Stimulated activated effector memory CD8-positive, alpha-beta T cell treated with anti-CD3 and anti-CD28 coated beads, Interleukin-12 subunit alpha, Interleukin-12 subunit beta, amount 100 ng/mL, for 72 hours (primary cell): Measurements from ENCODE around the gene OMD.
"Not testable (repeated sequence)": the region's sequence is repeated elsewhere in the genome, so short reads cannot be mapped to it uniquely, and the experiment has no call there.

ENCODE experiments used
- ATAC-seq: fragments of 150-1000 bp; cut with Tn5 transposase; 2 replicates; pipeline ENCODE4 v1.10.0; 2021
- DNase-seq, 2 donors: peaks; one replicate each; pipeline ENCODE4 v3.0.0; 2021 to 2022; ENCODE audit warnings: low spot score in 2 of 2
- H3K27ac Mint-ChIP-seq: one replicate; pipeline ENCODE4 v1.8.0; 2022; ENCODE audit warnings: mild to moderate bottlenecking, mixed read lengths
- H3K36me3 Mint-ChIP-seq: one replicate; pipeline ENCODE4 v1.8.0; 2022; ENCODE audit warnings: mild to moderate bottlenecking, mixed read lengths
- H3K4me1 Mint-ChIP-seq: one replicate; pipeline ENCODE4 v1.8.0; 2022; ENCODE audit warnings: mixed read lengths
- H3K4me3 Mint-ChIP-seq: one replicate; pipeline ENCODE4 v1.8.0; 2022; ENCODE audit warnings: mild to moderate bottlenecking, mixed read lengths
- H3K9me3 Mint-ChIP-seq: one replicate; pipeline ENCODE4 v1.8.0; 2022; ENCODE audit warnings: mixed read lengths

The OMD gene

DNA sequence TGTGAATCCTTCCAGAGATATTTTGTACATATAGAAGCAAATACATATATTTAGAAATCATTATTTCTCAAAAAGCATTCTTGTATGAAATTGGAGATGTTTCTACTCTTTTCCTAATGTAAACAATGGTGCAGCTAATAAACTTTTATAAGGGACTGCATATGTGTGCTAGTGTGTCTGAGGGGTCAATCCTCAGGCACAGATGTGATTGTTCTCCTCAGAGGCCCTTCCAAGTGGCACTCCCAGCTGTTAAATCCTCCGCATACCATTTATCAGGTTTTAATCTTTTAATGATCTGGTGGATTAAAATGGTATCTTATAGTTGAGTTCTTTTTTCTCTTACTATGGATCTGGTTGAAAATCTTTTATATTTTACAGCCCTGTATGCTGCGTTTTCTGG lies 5.6 kb upstream of the OMD start:
- no peak for ATAC-seq
- Mint-ChIP-seq H3K4me1 (no peaks in the 10 kb centered on the region), H3K9me3 (no peaks in the 10 kb centered on the region), H3K36me3 (peaks cover 11% of the 10 kb centered on the region), H3K27ac (no peak overlapping the region), H3K4me3 (no peak overlapping the region)
- no peak for DNase-seq

DNA sequence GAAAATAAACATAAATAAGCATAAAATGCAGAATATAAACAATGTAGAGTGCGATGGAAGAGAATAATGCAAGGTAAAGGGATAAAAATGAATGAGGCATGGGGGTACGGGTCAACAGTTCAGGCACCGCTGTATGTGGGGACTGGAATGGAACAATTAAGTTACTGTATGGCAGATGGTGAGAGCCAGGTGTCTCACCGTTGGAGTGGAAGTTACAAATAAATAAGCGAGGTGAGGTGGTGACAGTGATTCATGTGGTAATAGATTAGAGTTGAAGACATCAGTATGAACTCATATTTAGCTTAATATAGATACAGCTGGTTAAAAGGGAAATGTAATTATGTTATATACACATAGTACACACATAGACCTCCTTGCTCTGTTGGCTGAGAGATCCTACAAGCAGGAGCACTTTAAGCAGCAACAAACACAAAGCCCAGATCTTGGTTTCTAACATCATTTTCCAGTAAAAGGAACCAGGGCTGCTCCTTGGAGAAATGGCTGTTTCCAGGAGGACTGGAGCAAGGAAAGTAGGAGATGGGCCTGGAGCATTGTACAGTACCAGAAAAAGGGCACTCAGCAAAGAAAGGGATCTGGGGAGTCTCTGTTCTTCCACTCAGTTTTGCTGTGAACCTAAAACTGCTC lies 2.4 kb upstream of the OMD start:
- Mint-ChIP-seq H3K9me3 (no peaks in the 10 kb centered on the region), H3K4me3 (no peak overlapping the region), H3K27ac (no peak overlapping the region), H3K36me3 (no peaks in the 10 kb centered on the region), H3K4me1 (no peaks in the 10 kb centered on the region)
- DNase-seq (no peak), ATAC-seq (no peak)

DNA sequence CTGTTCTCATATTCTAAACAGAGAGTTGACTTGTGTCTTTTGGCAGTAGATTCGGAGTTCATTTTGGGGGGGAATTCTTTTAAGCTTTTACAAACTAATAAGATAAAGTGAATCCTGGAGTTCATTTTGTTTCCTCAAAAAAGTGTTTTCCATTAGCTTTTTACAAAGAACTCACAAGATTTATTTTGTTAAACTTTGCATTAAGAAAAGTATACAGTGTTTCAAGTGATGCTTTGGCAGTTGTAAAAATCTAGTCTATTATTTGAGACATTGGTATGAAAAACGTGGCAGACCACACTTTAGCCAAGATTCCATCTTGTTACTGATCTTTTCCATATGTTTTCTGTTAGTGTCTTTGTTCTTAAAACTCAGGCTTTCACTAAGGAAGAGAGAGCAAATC lies 1.2 kb upstream of the OMD start:
- DNase-seq (no peak), ATAC-seq (no peak)
- Mint-ChIP-seq H3K36me3 (no peaks in the 10 kb centered on the region), H3K4me3 (no peak overlapping the region), H3K9me3 (no peaks in the 10 kb centered on the region), H3K4me1 (no peaks in the 10 kb centered on the region), H3K27ac (no peak overlapping the region)

DNA sequence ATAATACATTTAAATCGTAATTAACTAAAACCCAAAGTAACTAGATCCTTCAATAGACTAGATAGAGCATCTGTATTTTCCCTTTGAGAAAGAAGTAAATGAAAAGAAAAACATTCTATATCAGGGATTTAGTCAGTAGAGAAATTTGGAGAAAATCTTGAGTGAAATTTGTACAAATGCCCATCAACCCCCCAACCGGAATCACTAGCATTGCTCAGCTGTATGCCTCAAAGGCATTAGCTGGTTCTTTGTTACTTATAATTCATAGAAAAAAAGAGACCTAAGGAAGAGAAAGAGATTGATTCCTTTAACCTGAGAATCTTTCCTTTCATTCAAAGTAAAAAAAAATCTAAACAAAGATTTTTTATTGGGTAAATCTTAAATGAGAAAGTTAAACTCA lies 659 bp downstream of the OMD start:
- H3K27ac Mint-ChIP-seq = no peak overlapping the region
- no peak for ATAC-seq
- DNase-seq = no peak
- H3K4me1 Mint-ChIP-seq = no peaks in the 10 kb centered on the region
- H3K9me3 Mint-ChIP-seq = no peaks in the 10 kb centered on the region
- no peak overlapping the region for H3K4me3 Mint-ChIP-seq
- H3K36me3 Mint-ChIP-seq = no peaks in the 10 kb centered on the region

DNA sequence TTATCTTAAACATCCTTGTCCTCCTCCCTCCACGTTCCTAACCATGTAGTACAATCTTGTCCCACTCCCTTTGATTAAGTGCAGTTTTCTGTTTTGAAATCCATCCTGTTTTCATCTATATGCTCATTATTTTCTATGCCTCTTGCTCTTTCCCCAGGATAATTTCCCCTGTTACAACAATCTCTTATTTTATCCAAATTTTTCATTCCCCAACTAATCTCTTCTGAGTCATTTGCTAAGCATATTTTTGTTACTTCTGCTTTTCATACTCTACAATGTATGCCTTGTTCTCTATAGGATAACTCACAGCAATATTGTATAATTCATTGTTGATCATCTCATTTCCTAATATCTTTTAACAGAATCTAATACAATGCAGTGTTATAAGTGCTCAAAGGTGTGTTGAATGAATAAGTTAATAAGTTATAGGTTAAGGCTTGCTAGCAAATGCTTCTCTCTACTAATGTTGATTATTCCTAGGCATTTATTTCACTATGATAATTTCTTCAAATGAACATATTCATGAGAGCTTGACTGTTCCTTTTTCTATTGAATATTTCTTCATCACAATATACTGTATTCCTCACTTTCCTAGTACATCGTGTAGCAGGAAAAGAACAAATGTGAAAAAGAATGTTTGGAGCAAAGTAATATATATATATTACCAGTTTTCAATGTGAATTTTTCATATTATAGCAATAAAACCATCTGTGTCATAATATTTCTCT lies 1.5 kb downstream of the OMD start:
- ATAC-seq = no peak
- Mint-ChIP-seq H3K4me1 (no peaks in the 10 kb centered on the region), H3K36me3 (no peaks in the 10 kb centered on the region), H3K4me3 (no peak overlapping the region), H3K27ac (no peak overlapping the region), H3K9me3 (no peaks in the 10 kb centered on the region)
- no peak for DNase-seq

DNA sequence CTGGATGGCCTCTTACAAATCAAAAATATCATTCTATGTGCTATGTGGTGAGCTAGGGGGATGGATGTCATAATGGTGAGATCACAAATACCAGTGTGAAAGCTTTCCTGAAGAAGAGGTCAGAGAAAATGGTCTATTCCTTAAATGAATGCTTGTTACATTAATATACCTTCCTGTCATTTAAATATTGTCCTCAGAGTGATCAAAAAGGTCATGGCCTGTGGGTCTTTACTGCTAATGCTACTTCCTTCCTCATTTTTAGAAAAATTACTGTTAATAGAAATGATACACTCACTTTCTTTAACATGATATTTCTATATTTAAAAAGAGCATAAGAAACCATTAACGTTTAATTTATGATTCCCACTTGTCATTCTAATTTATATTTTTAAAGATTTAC lies 9.7 kb downstream of the OMD start:
- H3K9me3 Mint-ChIP-seq = no peaks in the 10 kb centered on the region
- H3K36me3 Mint-ChIP-seq = no peaks in the 10 kb centered on the region
- DNase-seq = no peak
- ATAC-seq = no peak
- no peak overlapping the region for H3K4me3 Mint-ChIP-seq
- no peaks in the 10 kb centered on the region for H3K4me1 Mint-ChIP-seq
- no peak overlapping the region for H3K27ac Mint-ChIP-seq

DNA sequence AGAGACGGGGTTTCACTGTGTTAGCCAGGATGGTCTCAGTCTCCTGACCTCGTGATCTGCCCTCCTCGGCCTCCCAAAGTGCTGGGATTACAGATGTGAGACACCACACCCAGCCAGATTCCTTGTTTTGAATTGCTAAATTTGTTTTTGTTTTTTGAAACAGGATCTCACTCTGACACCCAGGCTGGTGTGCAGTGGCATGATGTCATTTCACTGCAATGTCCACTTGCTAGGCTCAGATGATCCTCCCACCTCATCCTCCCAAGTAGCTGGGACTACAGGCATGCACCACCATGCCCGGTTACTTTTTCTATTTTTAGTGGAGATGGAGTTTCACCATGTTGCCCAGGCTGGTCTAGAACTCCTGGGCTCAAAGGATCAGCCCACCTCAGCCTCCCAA lies 13.1 kb downstream of the OMD start:
- not testable (repeated sequence) for H3K4me3 Mint-ChIP-seq, ATAC-seq, DNase-seq, H3K27ac Mint-ChIP-seq, H3K36me3 Mint-ChIP-seq, H3K9me3 Mint-ChIP-seq
- peaks cover 13% of the 10 kb centered on the region for H3K4me1 Mint-ChIP-seq

DNA sequence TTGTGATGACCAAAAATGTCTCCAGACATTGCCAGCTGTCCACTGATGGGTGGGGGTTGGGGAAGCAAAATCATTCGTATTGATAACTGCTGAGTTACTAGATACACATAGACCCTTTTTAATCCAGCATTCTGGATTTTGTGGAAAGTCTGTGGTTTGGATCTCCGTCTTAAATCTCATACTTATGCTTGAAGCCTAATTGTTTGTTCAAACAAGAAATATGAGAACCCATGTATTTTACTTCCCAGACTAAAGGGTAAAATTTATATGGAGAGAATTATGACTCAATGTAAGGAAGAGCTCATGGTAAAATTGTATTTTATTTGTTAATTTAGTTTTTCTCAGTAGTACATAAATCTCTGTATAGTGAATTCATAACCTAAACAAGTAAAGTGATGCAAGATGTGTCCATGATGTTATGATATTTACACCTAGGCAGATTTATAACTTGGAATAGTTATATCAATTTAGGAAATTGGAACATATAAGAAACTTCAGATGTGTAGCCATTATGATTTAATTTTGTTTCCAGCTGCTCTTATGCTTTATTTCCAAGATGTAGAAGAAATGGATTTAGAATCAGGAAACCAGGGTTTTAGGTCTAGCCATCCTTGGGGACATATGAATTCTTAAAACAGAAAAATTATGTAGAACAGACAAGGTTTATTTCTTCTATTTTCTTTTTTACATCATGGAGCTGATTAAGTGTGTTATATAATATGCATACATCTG lies 15.4 kb downstream of the OMD start:
- H3K4me3 Mint-ChIP-seq = no peak overlapping the region
- no peaks in the 10 kb centered on the region for H3K9me3 Mint-ChIP-seq
- no peak overlapping the region for H3K27ac Mint-ChIP-seq
- no peaks in the 10 kb centered on the region for H3K36me3 Mint-ChIP-seq
- peaks cover 17% of the 10 kb centered on the region for H3K4me1 Mint-ChIP-seq
- DNase-seq (no peak), ATAC-seq (no peak)

DNA sequence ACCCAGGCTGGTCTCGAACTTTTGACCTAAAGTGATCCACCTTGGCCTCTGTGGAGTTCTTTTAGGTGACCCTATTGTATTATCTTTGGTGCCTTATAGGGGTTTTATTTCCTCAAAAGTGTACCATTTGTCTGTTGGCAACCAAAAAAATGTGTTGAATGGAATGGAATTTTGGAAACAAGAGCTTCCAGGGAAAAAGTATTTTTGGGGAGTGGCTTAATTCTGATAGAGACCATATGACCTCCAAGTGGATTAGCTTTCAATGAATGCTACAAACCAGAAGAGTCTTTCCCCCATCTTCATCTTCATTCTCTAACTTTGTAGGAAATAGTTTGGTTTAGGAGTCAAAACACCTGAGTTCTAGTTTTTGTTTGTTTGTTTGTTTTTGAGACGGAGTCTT lies 16.5 kb downstream of the OMD start:
- Mint-ChIP-seq H3K4me1 (peaks cover 17% of the 10 kb centered on the region), H3K4me3 (no peak overlapping the region), H3K36me3 (no peaks in the 10 kb centered on the region), H3K9me3 (no peaks in the 10 kb centered on the region), H3K27ac (no peak overlapping the region)
- ATAC-seq (no peak), DNase-seq (no peak)

DNA sequence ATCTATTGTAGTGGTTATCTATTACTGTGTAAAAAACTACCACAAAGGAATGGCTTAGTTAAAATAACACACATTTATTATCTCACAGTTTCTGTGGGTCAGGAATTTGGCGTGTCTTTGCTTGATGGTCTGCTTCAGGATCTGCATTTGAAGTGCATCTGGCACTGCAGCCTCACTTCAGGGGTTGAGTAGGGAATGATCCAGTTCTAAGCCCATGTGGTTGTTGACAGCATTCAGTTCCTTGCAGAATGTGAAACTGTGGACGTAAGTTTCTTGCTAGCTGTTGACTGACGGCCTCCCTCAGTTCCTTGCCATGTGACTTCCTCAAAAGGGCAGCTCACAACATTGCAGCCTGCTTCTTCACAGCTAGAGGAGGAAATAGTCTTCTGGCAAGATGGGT lies 17.8 kb downstream of the OMD start:
- H3K4me3 Mint-ChIP-seq = no peak overlapping the region
- DNase-seq (no peak), ATAC-seq (peak; percentile 72)
- H3K36me3 Mint-ChIP-seq = no peaks in the 10 kb centered on the region
- no peaks in the 10 kb centered on the region for H3K9me3 Mint-ChIP-seq
- H3K27ac Mint-ChIP-seq = peak overlapping the region; percentile 2
- H3K4me1 Mint-ChIP-seq = peaks cover 17% of the 10 kb centered on the region

DNA sequence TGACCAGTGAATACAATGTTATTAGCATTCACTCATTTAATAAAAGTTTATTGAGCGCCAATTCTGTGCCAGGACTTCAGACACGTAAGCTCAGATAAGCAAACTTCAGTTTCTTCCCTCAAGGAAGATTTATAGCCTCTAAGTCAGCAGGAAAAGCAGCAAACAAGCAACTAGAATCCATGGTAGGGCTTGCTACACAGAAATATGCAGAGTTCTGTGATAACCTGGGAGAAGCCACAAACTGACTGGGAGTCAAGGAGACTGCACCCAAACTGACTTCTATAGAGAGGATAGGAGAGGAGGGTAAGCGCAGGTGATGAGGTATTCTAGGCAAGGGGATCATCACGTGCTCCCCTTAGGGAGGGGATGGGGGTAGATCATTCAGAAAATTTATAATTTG lies 18.5 kb downstream of the OMD start:
- DNase-seq (no peak), ATAC-seq (no peak)
- H3K4me3 Mint-ChIP-seq = no peak overlapping the region
- no peaks in the 10 kb centered on the region for H3K36me3 Mint-ChIP-seq
- H3K4me1 Mint-ChIP-seq = peaks cover 17% of the 10 kb centered on the region
- H3K27ac Mint-ChIP-seq = peak overlapping the region; percentile 2
- H3K9me3 Mint-ChIP-seq = no peaks in the 10 kb centered on the region

DNA sequence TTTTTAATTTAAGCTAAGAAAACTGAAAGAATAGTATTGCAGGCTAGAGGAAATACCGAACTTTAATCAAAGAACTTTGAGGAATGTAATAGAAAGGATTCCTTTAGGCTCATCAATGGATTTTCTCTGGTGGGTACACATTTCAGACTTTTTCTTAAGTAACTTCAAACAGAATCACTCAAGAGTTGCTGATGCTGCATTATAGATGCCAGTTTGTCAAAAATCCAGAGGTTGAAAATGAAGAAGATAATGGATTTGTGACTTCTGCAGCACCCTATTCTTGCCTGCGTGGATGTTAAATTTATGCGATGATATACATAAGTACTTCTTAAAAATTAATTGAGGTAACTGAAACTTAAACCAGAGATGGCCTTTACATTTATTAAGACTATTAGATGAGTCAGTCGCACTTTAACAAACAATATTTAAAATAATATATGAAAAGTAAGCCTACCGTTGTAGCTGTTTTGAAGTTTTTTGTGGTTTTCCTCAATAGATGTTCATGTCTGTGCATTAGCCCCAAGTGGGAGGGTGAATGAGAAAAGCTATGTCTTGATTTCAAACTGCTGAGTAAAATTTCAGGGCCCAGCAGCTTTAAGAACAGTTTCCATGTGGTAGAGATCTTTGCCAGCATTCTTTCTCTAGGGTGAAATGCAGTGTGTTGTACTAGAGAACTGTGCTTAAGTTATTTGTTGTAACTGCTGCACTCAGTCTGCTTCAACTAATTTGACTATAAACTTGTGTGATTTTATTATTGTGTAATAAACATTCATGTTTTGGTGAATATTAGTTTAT lies 20.0 kb downstream of the OMD start, which contains the start of gene OGN:
Gene OGN (minus strand): TSS at position 537 of the 795 bp plus-strand sequence. CDS start 1,171 bp downstream, outside the sequence.
- H3K4me3 Mint-ChIP-seq = no peak within 1 kb of the TSS
- peaks cover 17% of the 10 kb centered on the region for H3K4me1 Mint-ChIP-seq
- DNase-seq (no peak), ATAC-seq (no peak)
- H3K36me3 Mint-ChIP-seq = no peaks in the 10 kb centered on the region
- H3K27ac Mint-ChIP-seq = no peak within 1 kb of the TSS
- H3K9me3 Mint-ChIP-seq = no peaks in the 10 kb centered on the region

DNA sequence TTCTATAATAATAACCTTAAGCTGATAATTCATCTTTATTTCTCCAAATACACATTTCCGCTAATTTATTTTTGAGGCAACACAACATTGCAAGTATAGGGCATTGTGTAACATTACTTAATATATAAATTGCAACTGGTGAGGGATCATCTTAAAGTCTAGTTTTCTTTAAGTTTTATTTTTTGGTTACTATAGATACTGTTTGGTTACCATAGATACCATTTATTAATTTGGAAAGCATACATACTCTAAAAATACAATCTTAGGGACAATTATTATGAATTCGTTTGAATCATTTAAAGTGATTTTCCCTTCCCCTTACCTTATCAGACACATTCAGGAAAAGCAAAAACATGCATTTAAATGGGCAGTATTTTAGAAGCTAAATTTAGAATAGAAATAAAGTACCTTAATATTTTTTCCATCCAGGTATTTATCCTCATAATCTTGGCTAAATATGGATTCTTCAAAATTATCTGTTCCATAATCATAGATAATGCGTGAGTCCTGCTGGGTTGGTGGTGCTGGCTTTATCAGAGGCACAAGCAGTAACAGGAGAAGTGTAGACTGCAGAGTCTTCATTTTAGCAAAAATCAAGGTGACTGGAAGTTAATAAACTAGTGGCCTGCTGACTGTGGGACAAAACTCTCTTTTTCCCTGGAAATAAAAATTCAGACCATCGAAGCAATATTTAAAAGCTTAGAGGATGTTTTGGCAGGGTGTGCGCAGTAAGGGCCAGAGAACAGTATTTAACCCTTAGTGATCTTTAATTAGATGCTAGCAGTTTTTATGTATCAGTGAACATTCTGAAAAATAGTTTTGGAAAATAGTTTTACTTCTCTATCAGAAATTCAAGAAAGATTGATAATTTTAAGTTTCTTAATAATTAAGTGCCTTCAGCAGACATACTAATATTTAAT lies 21.2 kb downstream of the OMD start:
- H3K27ac Mint-ChIP-seq = no peak overlapping the region
- no peak overlapping the region for H3K4me3 Mint-ChIP-seq
- H3K9me3 Mint-ChIP-seq = no peaks in the 10 kb centered on the region
- peaks cover 17% of the 10 kb centered on the region for H3K4me1 Mint-ChIP-seq
- no peak for ATAC-seq
- DNase-seq = no peak
- H3K36me3 Mint-ChIP-seq = no peaks in the 10 kb centered on the region

DNA sequence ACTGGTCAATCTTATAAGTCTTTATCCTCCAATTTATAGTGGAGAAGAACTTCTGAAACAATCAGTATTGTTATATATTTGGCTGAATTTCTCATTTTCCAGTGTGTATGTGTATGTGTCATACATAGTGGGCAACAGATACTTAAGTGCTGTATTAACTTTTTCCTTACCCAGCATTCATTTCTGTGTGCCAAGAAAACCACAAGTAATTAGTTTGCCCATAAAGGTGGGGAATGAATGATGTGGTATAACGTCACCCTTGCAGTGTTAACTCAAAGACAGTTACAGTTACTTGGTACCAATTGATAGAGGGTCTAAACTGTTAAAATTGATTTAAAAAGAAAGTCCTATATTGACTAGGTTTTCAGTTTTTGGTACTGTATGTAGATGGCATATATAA lies 21.9 kb downstream of the OMD start:
- ATAC-seq (peak; percentile 79), DNase-seq (no peak)
- no peak overlapping the region for H3K27ac Mint-ChIP-seq
- H3K4me1 Mint-ChIP-seq = peaks cover 17% of the 10 kb centered on the region
- H3K9me3 Mint-ChIP-seq = no peaks in the 10 kb centered on the region
- H3K36me3 Mint-ChIP-seq = no peaks in the 10 kb centered on the region
- H3K4me3 Mint-ChIP-seq = no peak overlapping the region
